Measurements from ENCODE around the gene THAP9.

DNA sequence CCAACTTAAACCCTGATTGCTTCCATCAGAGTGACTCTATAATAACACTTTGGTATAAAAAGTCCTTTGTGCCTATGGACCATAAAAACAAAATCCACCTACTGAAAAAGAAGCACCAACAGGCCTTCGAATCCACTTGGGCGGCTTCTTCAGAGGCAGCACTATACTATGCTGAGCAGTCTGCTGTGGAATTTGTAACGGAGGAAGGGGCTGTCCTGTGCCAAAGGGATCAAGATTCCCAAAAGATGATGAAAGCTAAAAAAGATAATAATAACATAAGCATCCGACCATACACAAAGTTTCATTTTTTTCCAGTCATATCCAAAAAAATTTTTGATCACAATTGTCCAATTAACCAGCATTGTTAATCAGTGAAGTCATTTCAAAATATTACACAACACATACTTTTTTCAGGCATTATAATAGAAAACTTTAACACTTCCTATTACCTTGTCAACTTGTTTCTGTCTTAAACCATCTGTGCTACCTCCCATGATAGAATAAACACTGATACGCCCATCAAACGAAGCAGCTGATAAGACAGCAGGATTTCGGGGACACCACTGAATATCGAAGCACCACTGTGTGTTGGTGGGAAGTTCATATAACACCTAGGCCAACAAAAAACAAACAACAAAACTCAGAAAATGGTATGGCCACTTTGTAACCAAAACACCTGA lies 33.7 kb upstream of the THAP9 start:
- TF ChIP-seq ZC3H10 (CRISPR knock-in tag; IDR thresholded peaks at IDR 0.05) (no peak), RARB (CRISPR knock-in tag; IDR thresholded peaks at IDR 0.05) (no peak), ISL1 (CRISPR knock-in tag; IDR thresholded peaks at IDR 0.05) (no peak), OSR1 (CRISPR knock-in tag; IDR thresholded peaks at IDR 0.05) (no peak), ZFP3 (CRISPR knock-in tag; IDR thresholded peaks at IDR 0.05) (no peak), ZFP30 (CRISPR knock-in tag; IDR thresholded peaks at IDR 0.05) (no peak), SNAI2 (CRISPR knock-in tag; IDR thresholded peaks at IDR 0.05) (no peak), BACH2 (CRISPR knock-in tag; IDR thresholded peaks at IDR 0.05; ENCODE audit: borderline replicate concordance) (no peak), ZNF70 (CRISPR knock-in tag; IDR thresholded peaks at IDR 0.05) (no peak)
- TF ChIP-seq, protein P1, sequence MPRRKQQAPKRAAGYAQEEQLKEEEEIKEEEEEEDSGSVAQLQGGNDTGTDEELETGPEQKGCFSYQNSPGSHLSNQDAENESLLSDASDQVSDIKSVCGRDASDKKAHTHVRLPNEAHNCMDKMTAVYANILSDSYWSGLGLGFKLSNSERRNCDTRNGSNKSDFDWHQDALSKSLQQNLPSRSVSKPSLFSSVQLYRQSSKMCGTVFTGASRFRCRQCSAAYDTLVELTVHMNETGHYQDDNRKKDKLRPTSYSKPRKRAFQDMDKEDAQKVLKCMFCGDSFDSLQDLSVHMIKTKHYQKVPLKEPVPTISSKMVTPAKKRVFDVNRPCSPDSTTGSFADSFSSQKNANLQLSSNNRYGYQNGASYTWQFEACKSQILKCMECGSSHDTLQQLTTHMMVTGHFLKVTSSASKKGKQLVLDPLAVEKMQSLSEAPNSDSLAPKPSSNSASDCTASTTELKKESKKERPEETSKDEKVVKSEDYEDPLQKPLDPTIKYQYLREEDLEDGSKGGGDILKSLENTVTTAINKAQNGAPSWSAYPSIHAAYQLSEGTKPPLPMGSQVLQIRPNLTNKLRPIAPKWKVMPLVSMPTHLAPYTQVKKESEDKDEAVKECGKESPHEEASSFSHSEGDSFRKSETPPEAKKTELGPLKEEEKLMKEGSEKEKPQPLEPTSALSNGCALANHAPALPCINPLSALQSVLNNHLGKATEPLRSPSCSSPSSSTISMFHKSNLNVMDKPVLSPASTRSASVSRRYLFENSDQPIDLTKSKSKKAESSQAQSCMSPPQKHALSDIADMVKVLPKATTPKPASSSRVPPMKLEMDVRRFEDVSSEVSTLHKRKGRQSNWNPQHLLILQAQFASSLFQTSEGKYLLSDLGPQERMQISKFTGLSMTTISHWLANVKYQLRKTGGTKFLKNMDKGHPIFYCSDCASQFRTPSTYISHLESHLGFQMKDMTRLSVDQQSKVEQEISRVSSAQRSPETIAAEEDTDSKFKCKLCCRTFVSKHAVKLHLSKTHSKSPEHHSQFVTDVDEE (CRISPR knock-in tag; IDR thresholded peaks at IDR 0.05), result no peak
- TF ChIP-seq, protein P2, sequence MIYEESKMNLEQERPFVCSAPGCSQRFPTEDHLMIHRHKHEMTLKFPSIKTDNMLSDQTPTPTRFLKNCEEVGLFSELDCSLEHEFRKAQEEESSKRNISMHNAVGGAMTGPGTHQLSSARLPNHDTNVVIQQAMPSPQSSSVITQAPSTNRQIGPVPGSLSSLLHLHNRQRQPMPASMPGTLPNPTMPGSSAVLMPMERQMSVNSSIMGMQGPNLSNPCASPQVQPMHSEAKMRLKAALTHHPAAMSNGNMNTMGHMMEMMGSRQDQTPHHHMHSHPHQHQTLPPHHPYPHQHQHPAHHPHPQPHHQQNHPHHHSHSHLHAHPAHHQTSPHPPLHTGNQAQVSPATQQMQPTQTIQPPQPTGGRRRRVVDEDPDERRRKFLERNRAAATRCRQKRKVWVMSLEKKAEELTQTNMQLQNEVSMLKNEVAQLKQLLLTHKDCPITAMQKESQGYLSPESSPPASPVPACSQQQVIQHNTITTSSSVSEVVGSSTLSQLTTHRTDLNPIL (CRISPR knock-in tag; IDR thresholded peaks at IDR 0.05; ENCODE audit: low read depth), result no peak
- TF ChIP-seq, protein P3, sequence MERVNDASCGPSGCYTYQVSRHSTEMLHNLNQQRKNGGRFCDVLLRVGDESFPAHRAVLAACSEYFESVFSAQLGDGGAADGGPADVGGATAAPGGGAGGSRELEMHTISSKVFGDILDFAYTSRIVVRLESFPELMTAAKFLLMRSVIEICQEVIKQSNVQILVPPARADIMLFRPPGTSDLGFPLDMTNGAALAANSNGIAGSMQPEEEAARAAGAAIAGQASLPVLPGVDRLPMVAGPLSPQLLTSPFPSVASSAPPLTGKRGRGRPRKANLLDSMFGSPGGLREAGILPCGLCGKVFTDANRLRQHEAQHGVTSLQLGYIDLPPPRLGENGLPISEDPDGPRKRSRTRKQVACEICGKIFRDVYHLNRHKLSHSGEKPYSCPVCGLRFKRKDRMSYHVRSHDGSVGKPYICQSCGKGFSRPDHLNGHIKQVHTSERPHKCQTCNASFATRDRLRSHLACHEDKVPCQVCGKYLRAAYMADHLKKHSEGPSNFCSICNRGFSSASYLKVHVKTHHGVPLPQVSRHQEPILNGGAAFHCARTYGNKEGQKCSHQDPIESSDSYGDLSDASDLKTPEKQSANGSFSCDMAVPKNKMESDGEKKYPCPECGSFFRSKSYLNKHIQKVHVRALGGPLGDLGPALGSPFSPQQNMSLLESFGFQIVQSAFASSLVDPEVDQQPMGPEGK (CRISPR knock-in tag; IDR thresholded peaks at IDR 0.05; ENCODE audit: borderline replicate concordance), result no peak
- TF ChIP-seq, protein P4, sequence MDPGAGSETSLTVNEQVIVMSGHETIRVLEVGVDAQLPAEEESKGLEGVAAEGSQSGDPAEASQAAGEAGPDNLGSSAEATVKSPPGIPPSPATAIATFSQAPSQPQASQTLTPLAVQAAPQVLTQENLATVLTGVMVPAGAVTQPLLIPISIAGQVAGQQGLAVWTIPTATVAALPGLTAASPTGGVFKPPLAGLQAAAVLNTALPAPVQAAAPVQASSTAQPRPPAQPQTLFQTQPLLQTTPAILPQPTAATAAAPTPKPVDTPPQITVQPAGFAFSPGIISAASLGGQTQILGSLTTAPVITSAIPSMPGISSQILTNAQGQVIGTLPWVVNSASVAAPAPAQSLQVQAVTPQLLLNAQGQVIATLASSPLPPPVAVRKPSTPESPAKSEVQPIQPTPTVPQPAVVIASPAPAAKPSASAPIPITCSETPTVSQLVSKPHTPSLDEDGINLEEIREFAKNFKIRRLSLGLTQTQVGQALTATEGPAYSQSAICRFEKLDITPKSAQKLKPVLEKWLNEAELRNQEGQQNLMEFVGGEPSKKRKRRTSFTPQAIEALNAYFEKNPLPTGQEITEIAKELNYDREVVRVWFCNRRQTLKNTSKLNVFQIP (CRISPR knock-in tag; IDR thresholded peaks at IDR 0.05; ENCODE audit: borderline replicate concordance, low read depth), result no peak
